Left cardiac atrium (tissue), 4 donors: ENCODE results near the gene FAM9B. TPM values are rescaled to one million over a fixed set of nuclear protein-coding genes. Genes with fewer than 3 reads are reported as not detected.

ENCODE experiments used
- ATAC-seq, 2 donors: fragments of 200-7000 bp; cut with Tn5 transposase; one replicate each; pipeline ENCODE4 v1.9.1; 2020; ENCODE audit warnings: mild to moderate bottlenecking in 2 of 2, moderate library complexity in 2 of 2
- DNase-seq: peaks from one replicate; pipeline ENCODE4 v3.0.0-alpha.2; 2020
- intact Hi-C, 2 donors: fragments of 100-400 bp; cut with DNase I; formaldehyde crosslinking; loops; one replicate each; pipeline versions ENCODE4 v1.14.1 to v1.15.1; 2022 to 2023
- total RNA-seq, 2 donors: library from RNA; stranded (reverse); fragmentation: NEBNext Ultra II Directional; extraction: Animal tissue kit (Norgen Biotek cat#: 25700); gene quantifications; one replicate each; pipeline ENCODE4 v1.2.1, GENCODE V29; 2021
- donor health status: DM: no; HTN: yes; CAD: no.
- donor health status: DM: no; HTN: yes; CAD: no; lungs with severe emphysema.
- donor health status: DM: yes; HTN: yes; CAD: no.
- donor health status: Dilated cardiomyopathy.

The FAM9B gene
- total RNA-seq, 2 donors from 2014 or later: not detected

DNA sequence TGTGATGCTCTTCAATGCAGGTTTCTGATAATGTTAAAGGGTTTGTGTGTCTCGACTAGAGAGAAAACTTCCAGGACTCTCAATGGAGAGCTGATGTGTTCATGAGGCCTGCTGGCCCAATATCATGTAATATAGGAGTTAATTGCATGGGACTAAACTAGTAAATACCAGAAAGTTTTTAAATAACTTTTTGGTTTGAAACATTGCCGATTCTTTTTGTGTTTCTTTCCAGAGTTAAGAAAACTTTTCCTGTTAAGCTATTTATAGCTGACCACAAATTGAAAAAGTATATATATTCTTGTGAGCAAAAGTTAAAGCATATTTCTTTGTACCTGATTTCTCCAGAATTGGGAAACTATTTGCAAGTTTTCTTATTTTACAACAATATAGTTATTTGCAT lies 49.7 kb downstream of the FAM9B start:
- DNase-seq (no peak), ATAC-seq (no peak)
- intact Hi-C loops: no loop called here

DNA sequence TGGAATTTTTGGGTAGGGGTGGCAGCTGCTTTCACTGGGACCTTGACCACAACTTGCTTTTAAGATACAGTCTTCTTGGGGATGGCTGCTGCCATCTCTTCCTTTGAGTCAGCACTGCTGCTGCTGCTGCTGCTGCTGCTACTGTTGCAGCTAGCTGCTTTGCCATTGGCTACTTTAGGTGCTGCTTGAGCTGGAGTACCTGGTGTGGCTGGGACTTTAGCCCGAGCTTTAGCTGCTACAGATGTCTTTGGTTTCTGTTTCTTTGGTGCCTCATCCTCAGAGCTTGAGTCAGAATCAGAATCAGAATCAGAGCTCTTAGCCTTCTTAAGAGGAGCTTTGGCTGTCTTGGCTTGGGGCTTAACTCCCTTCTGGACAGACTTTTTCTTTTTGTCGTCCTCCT lies 52.2 kb downstream of the FAM9B start:
- intact Hi-C loops: no loop called here
- ATAC-seq (no peak), DNase-seq (no peak)

DNA sequence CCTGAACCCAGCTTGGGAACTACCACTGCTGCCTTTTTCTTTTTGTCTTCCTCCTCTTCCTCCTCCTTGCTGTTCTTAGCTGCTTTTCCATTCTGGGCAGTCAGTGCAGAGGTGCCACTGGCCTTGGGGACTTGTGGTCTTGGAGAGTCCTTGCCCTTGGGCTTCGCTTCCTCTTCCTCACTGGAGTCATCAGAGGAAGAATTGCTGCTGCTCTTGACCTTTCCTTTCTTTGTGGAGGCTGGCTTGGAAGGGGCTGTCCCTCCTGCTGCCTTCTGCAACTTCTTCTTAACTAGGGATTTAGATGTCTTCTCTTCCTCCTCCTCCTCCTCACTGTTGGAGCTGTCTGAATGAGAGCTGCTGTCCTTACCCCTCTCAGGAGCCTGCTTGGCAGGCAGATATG lies 53.2 kb downstream of the FAM9B start:
- no peak for DNase-seq
- ATAC-seq: no peak
- intact Hi-C loops: no loop called here

Other genes with a start within 250 kb of the FAM9B start
- not detected for gene FAM9A, start 232.7 kb downstream of the FAM9B start, total RNA-seq